GM12892 (cell line): ENCODE data around the gene LOXHD1.

ENCODE experiments used
- POLR2A ChIP-seq: IDR thresholded peaks from 2 replicates; pipeline ENCODE4 v1.6.1; 2011; ENCODE audit warnings: low read depth, low read length, control low read depth
- POLR2AphosphoS5 ChIP-seq: IDR thresholded peaks from 2 replicates; pipeline ENCODE4 v1.6.1; 2011; ENCODE audit warnings: low read depth, low read length, control low read depth

- no peak for TF ChIP-seq POLR2A
- no peak for TF ChIP-seq POLR2AphosphoS5
Measured at GRCh38 chr18:46657115-46657955, at the start of gene LOXHD1.
